Peyer's patch (tissue), 4 donors: ENCODE measurements around the gene ZGLP1. TPM values are rescaled to one million over a fixed set of nuclear protein-coding genes. Genes with fewer than 3 reads are reported as not detected.
A peak's percentile ranks its signal among the peaks of the same experiment; 100 is the strongest.

Source experiments
- DNase-seq, 3 donors: peaks; one replicate each; pipeline ENCODE4 v3.0.0-alpha.2; 2017 to 2019
- H3K27ac ChIP-seq, 4 donors: fragments of 200-600 bp; sonication (generic); one replicate each; pipeline ENCODE4 v1.5.1; 2016 to 2019
- H3K27me3 ChIP-seq, 2 donors: fragments of 200-600 bp; sonication (generic); one replicate each; pipeline ENCODE4 v1.5.1; 2019
- H3K36me3 ChIP-seq, 3 donors: fragments of 200-600 bp; sonication (generic); one replicate each; pipeline ENCODE4 v1.5.1; 2016 to 2019
- H3K4me1 ChIP-seq, 4 donors: fragments of 200-600 bp; sonication (generic); one replicate each; pipeline ENCODE4 v1.5.1; 2016 to 2019
- H3K4me3 ChIP-seq, 4 donors: fragments of 200-600 bp; sonication (generic); 1 replicate in 3 of 4; 2 replicates in 1 of 4; pipeline ENCODE4 v1.5.1; 2016 to 2019; ENCODE audit warnings: mild to moderate bottlenecking in 1 of 4
- H3K9me3 ChIP-seq, 4 donors: fragments of 200-600 bp; sonication (generic); one replicate each; pipeline ENCODE4 v1.5.1; 2016 to 2019; ENCODE audit warnings: mild to moderate bottlenecking in 1 of 4
- CTCF ChIP-seq, 6 experiments: fragments of 450-650 bp in 4 of 6; fragments of 200-600 bp in 2 of 6; sonication (generic) in 1 of 6; IDR thresholded peaks; one replicate each; pipeline ENCODE4 v1.5.1; 2017 to 2019; ENCODE audit warnings: antibody characterized with exemption in 6 of 6, mild to moderate bottlenecking in 3 of 6, moderate library complexity in 1 of 6
- POLR2A ChIP-seq, 2 donors: fragments of 450-650 bp; IDR thresholded peaks; one replicate each; pipeline ENCODE4 v1.5.1; 2017; ENCODE audit warnings: antibody characterized with exemption in 2 of 2, mild to moderate bottlenecking in 2 of 2, moderate library complexity in 2 of 2
- total RNA-seq, 4 donors: library from RNA; depleted of rRNA; stranded (reverse); fragments of >200 nt; gene quantifications; one replicate each; pipeline ENCODE4 v1.1.0, GENCODE V29; 2016

Gene ZGLP1
- total RNA-seq, 4 donors from 2014 or later = 2.1 to 10.7 TPM; not detected in 2

DNA sequence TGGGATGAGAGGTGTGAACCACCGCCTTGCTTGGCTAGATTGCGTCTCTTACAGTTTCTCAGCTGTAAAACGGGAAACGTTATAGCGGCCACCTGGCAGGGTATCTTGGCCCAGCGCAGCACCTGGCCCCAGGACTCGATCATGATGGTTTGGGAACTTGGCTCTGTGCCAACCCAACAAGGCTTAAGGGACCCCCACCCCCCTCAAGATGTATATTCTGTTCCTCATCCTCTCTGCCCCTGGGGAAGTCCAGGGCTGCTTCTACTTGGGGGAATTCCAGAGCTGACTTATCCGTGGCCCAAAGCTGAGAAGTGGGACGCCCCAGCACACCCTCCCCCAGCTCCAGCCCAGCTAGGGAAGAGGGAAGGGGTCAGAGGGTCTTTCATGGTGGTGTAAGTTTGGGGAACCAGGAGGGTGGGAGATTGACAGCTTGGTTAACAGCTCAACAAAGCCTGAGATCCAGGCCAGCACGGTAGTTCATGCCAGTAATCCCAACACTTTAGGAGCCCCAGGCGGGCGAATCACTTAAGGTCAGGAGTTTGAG lies 38.0 kb downstream of the ZGLP1 start:
- Histone ChIP-seq H3K36me3 (no peaks in the 10 kb centered on the region), H3K4me3 (peak overlapping the region; percentile 39 to 56 (median 54)), H3K9me3 (no peaks in the 10 kb centered on the region), H3K4me1 (peaks cover 0 to 15% (median 3%) of the 10 kb centered on the region in 4 donors), H3K27me3 (no peaks in the 10 kb centered on the region), H3K27ac (peak overlapping the region; percentile 82 to 95 (median 88))
- TF ChIP-seq CTCF (IDR thresholded peaks at IDR 0.05) (no peak), POLR2A (IDR thresholded peaks at IDR 0.05) (no peak)
- DNase-seq = peak in 2 of 3 donors; percentile 74 to 75

- Histone ChIP-seq H3K36me3 (no peaks in the 10 kb centered on the region), H3K4me3 (peak within 1 kb of the TSS; percentile 39 to 56 (median 54)), H3K27me3 (no peaks in the 10 kb centered on the region), H3K27ac (peak within 1 kb of the TSS; percentile 82 to 95 (median 88)), H3K4me1 (peaks cover 0 to 15% (median 3%) of the 10 kb centered on the region in 4 donors), H3K9me3 (no peaks in the 10 kb centered on the region)
- TF ChIP-seq CTCF (IDR thresholded peaks at IDR 0.05) (peak in 5 of 6 experiments; percentile 18 to 35 (median 28)), POLR2A (IDR thresholded peaks at IDR 0.05) (peak; percentile 42 to 62)
- DNase-seq = peak; percentile 75 to 94 (median 86)
These were observed 38.8 kb downstream of the ZGLP1 start, which contains the start of gene ICAM1 for GRCh38 chr19:10270616-10271394. Gene ICAM1, plus strand, starts transcription at chr19:10271120. Its CDS starts 40 bp downstream, at chr19:10271160.

GRCh38 chr19:10270180-10270615 lies 39.4 kb downstream of the ZGLP1 start:
- no peaks in the 10 kb centered on the region for H3K36me3 ChIP-seq
- TF ChIP-seq CTCF (IDR thresholded peaks at IDR 0.05) = no peak
- no peak for TF ChIP-seq POLR2A (IDR thresholded peaks at IDR 0.05)
- DNase-seq = peak; percentile 67 to 94 (median 91)
- H3K4me1 ChIP-seq = peaks cover 0 to 15% (median 3%) of the 10 kb centered on the region in 4 donors
- no peaks in the 10 kb centered on the region for H3K27me3 ChIP-seq
- peak overlapping the region; percentile 39 to 56 (median 54) for H3K4me3 ChIP-seq
- H3K9me3 ChIP-seq = no peaks in the 10 kb centered on the region
- peak overlapping the region; percentile 82 to 95 (median 88) for H3K27ac ChIP-seq

GRCh38 chr19:10269333-10270179 lies 40.1 kb downstream of the ZGLP1 start:
- peak overlapping the region; percentile 82 to 95 (median 88) for H3K27ac ChIP-seq
- TF ChIP-seq POLR2A (IDR thresholded peaks at IDR 0.05) (no peak), CTCF (IDR thresholded peaks at IDR 0.05) (peak; percentile 95 to 98 (median 97))
- no peaks in the 10 kb centered on the region for H3K36me3 ChIP-seq
- peak overlapping the region; percentile 39 to 56 (median 54) for H3K4me3 ChIP-seq
- H3K27me3 ChIP-seq = no peaks in the 10 kb centered on the region
- H3K9me3 ChIP-seq = no peaks in the 10 kb centered on the region
- peaks cover 0 to 15% (median 3%) of the 10 kb centered on the region in 4 donors for H3K4me1 ChIP-seq
- peak; percentile 87 to 95 (median 88) for DNase-seq

DNA sequence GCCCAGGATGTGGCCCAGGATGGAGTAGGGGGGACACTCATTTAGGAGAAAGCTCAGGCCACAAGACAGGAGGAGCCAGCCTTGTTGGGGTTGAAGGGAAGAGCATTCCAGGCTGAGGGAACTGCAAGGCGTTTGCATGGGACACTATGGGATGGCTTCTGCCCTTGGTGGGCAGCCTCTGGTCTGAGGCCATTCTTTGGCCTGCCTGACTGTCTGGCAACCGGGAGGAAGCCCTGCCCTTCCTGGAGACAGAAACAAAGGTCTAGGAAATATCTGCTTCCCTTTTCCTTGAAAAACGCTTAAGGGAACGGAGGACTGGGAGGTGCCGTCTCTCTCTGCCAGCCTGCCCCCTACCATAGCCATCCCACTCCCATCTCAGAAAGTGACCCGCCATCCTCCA lies 41.5 kb downstream of the ZGLP1 start:
- Histone ChIP-seq H3K27ac (peak overlapping the region in 2 of 4 donors; percentile 30 to 57), H3K27me3 (no peaks in the 10 kb centered on the region), H3K4me1 (peaks cover 0 to 15% (median 3%) of the 10 kb centered on the region in 4 donors), H3K9me3 (no peaks in the 10 kb centered on the region), H3K4me3 (no peak overlapping the region), H3K36me3 (no peaks in the 10 kb centered on the region)
- no peak for DNase-seq
- TF ChIP-seq CTCF (IDR thresholded peaks at IDR 0.05) (no peak), POLR2A (IDR thresholded peaks at IDR 0.05) (no peak)
